IPS-NIHi7 (cell line): ENCODE data around the gene S100A2.
A peak's percentile ranks its signal among the peaks of the same experiment; 100 is the strongest.
"Not testable (repeated sequence)": the region's sequence is repeated elsewhere in the genome, so short reads cannot be mapped to it uniquely, and the experiment has no call there.

ENCODE experiments used
- DNase-seq: peaks from one replicate; pipeline ENCODE4 v3.0.0; 2012; ENCODE audit warnings: mixed read lengths; ENCODE audit errors: extremely low spot score

The S100A2 gene

GRCh38 chr1:153563991-153564390, 1.7 kb downstream of the S100A2 start:
- DNase-seq: no peak

- DNase-seq: no peak
Measured at GRCh38 chr1:153563483-153563901, 2.2 kb downstream of the S100A2 start.

DNA sequence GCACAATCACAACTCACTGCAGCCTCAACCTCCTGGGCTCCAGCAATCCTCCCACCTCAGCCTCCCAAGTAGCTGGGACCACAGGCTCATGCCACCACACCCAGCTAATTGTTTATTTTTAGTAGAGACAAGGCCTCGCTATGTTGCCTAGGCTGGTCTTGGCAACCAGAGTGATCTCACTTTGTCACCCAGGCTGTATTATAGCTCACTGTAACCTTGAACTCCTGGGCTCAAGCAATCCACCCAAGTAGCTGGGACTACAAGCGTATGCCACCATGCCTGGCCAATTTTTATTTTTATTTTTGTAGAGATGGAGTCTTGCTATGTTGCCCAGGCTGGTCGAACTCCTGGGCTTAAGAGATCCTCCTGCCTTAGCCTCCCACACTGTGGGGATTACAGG, 3.6 kb downstream of the S100A2 start:
- DNase-seq: not testable (repeated sequence)

DNA sequence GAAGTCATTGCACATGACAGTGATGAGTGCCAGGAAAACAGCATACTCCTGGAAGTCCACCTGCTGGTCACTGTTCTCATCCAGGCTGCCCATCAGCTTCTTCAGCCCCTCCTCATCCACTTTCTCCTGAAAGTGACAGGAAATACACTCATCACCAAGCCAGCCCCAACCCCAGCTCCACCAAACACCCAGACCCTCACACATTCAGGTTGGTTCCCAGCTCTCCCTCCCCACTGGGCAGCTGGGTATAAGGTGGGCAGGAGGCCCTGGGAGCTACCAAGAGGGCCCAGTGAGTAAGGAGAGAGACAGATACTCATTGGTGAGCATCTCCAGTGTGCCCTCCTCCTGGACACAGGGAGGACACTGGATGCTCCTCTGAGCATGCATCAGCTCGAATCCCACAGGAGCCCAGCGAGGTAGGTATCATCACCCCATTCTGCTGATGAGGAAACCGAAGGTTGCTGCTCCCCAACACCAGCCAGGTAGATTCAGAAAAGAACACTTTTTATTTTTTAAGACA, 4.1 kb downstream of the S100A2 start:
- DNase-seq: no peak

DNA sequence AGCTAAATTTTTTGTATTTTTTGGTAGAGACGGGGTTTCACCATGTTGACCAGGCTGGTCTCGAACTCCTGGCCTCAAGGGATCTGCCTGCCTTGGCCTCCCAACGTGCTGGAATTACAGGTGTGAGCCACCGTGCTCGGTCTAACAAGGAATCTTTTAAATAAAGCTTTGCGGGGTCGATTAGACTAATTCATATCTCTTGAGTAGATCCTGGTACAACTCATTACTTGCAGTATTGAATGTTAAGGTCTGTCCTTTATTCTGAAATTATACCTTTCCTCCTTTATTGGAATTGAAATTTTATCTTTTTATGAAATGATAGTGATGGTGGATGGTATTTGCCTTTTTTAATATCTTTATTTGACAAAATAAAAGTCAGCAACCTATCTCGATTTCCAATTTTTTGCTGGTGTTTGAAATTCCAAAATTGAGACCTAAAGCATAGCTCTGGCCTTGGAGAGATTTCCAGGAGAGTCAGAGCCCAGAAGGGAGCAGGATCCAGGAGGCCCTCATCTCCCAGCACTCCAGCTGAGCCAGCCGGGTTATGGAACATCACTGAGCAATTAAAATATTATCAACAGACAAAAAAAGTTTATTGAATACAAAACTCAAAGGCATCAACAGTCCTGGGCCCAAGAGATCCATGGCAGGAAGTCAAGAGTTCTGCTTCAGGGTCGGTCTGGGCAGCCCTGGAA, 4.7 kb downstream of the S100A2 start:
- DNase-seq: no peak

DNA sequence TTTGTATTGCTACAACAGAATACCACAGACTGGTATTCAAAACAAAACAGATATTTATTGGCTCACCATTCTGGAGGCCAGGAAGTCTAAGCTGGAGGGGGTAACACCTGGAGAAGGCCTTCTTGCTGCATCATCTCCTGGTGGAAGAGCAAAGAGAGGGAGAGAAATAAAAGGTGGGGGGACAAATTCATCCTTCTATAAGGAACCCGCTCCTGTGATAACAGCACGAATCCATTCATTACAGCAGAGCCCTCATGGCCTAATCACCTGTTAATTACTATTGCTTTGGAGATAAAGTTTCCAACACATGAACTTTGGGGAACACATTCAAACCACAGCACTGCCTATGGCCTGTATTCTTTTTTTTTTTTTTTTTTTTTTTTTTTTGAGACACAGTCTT, 5.4 kb downstream of the S100A2 start:
- no peak for DNase-seq

DNA sequence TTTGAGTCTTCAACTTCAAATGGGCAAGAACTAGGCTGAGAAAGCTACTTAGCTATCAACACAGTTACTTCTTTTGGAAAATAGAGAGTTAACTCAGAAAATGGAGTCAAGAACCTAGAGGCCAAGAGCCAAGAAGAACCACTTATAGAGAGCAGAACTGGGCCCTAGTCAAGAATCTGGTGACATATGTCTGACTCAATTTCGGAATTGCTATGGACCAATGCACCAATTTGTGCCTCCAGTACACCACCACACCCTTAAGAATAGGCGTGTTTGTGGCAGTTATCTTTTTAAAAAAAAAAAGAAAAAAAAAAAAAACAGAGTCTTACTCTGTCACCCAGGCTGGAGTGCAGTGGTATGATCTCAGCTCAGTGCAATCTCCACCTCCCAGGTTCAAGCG, 7.8 kb downstream of the S100A2 start:
- DNase-seq: no peak

GRCh38 chr1:153556348-153556747, 9.3 kb downstream of the S100A2 start:
- no peak for DNase-seq

DNA sequence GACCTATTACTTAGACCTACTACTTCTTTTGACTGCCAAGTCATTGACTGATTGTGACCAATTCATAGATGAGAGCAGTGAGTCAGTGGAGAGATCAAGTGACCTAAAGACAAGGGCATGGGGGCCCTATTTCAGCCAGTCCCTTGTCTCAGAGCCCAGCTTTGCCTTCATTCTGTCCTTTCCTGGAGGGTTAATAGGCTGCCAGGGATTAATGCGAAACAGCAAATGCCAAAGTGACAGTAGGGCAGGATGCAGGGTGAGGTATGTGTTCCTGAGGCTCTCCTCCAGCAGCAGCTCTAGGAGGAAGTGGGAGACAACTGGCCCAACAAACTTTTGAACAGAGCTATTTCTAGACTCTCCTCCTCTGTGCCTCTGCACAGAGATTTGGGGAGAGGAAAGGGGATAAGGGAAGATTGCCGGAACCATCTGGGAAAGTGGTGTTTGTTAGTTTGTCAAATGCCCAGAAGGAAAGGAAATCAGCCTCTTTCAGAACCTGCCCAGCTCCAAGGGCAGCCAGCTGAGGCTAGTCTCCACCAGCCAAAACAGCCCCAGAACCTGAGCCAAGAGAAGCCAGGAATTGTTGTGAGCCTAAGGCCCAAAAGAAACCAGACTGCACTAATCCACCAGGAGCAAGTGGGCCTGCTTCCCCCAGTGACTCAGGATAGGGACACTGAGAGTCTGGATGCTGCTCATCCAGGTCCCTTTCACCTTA, 11.7 kb downstream of the S100A2 start:
- peak; percentile 5 for DNase-seq

GRCh38 chr1:153553096-153553495, 12.5 kb downstream of the S100A2 start:
- DNase-seq: no peak

GRCh38 chr1:153552335-153552734, 13.3 kb downstream of the S100A2 start:
- DNase-seq: peak; percentile 51

GRCh38 chr1:153550827-153551500, 14.7 kb downstream of the S100A2 start:
- no peak for DNase-seq

GRCh38 chr1:153550398-153550758, 15.3 kb downstream of the S100A2 start:
- no peak for DNase-seq

- no peak for DNase-seq
Measured at GRCh38 chr1:153549741-153550397, 15.8 kb downstream of the S100A2 start.

GRCh38 chr1:153548722-153549688, 16.6 kb downstream of the S100A2 start, which contains the start of gene S100A3:
TSS of gene S100A3 (minus strand) at chr1:153549258. CDS start at chr1:153548485, 773 bp downstream.
- peak; percentile 5 for DNase-seq

GRCh38 chr1:153547560-153548551, 17.8 kb downstream of the S100A2 start:
- peak; percentile 5 for DNase-seq

- peak; percentile 21 for DNase-seq
Measured at GRCh38 chr1:153546796-153547559, 18.7 kb downstream of the S100A2 start.

DNA sequence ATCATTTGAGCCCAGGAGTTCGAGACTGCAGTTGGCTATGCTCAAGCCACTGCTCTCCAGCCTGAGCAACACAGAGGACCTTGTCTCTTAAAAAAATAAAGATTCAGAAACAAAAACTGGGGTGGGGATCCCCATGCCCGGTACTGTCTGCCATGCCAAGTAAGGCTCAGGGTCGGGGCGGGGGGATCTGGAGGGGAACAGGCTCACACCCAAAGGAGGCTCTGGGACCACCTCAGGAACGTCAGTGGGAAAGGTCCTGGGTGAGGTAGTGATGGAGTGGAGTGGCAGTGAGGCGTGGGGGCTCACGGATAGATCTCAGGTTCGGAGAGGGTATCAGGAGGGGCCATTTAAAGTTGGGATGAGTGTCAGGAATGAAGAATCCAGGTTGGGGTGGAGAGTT, 19.3 kb downstream of the S100A2 start:
- DNase-seq: no peak
